ENCODE measurements around the gene MCTP1. TPM values are rescaled to one million over a fixed set of nuclear protein-coding genes. Genes with fewer than 3 reads are reported as not detected.

MCTP1 gene
- polyA plus RNA-seq, 3 donors = 34.4 to 72.9 (median 55.5) TPM

GRCh38 chr5:95162231-95162992 is 122.5 kb downstream of the MCTP1 start:
- intact Hi-C loops (cut with micrococcal nuclease) = no loop called here
- H3K4me2 ChIP-seq (replicated peaks; ENCODE audit: extremely low read depth, low read length, poor library complexity, severe bottlenecking) = peak overlapping the region; percentile 51
- Mint-ChIP-seq H3K36me3 (no peaks in the 10 kb centered on the region), H3K27me3 (ENCODE audit: low read depth in 3 of 3) (no peaks in the 10 kb centered on the region), H3K27ac (peak overlapping the region in 5 of 7 donors; percentile 43 to 82 (median 73)), H3K4me1 (peaks cover 11% of the 10 kb centered on the region), H3K9me3 (peaks cover 0 to 8% (median 0%) of the 10 kb centered on the region in 7 donors), H3K4me3 (peak overlapping the region in 1 of 2 donors; percentile 48)
- H3K36me3 ChIP-seq (replicated peaks in 1 of 2; ENCODE audit: control insufficient read depth in 1 of 2, insufficient read depth in 2 of 2, low read length in 2 of 2) = no peaks in the 10 kb centered on the region
- peak overlapping the region in 1 of 2 donors; percentile 63 for H3K27ac ChIP-seq (ENCODE audit: low read depth in 1 of 2, low read length in 2 of 2)
- H4K20me1 ChIP-seq (ENCODE audit: insufficient read depth, low read length) = no peaks in the 10 kb centered on the region
- peaks cover 8 to 9% of the 10 kb centered on the region in 2 donors for H3K4me1 ChIP-seq (ENCODE audit: control insufficient read depth in 1 of 2, insufficient read depth in 2 of 2, low read length in 2 of 2)
- H3K9me3 ChIP-seq (replicated peaks in 1 of 2; ENCODE audit: control insufficient read depth in 1 of 2, insufficient read depth in 1 of 2, low read length in 2 of 2) = no peaks in the 10 kb centered on the region
- H2AFZ ChIP-seq (ENCODE audit: insufficient read depth, low read depth, low read length, poor library complexity, severe bottlenecking) = peak overlapping the region; percentile 58
- peak overlapping the region in 1 of 3 experiments; percentile 22 for H3K4me3 ChIP-seq (replicated peaks in 1 of 3; ENCODE audit: low read depth in 2 of 3, low read length in 3 of 3)
- TF ChIP-seq CTCF (IDR thresholded peaks at IDR 0.05) = no peak
- no peaks in the 10 kb centered on the region for H3K79me2 ChIP-seq (ENCODE audit: insufficient read depth, low read length)
- no peaks in the 10 kb centered on the region for H3K27me3 ChIP-seq (ENCODE audit: control insufficient read depth in 2 of 2, insufficient read depth in 2 of 2, low read length in 2 of 2)
- no peak overlapping the region for H3K9ac ChIP-seq (ENCODE audit: insufficient read depth, low read length, poor library complexity, severe bottlenecking)
- peak in 2 of 3 donors; percentile 3 to 34 for DNase-seq

- peaks cover 11% of the 10 kb centered on the region for H3K4me1 Mint-ChIP-seq
- H3K9ac ChIP-seq (ENCODE audit: insufficient read depth, low read length, poor library complexity, severe bottlenecking) = no peak overlapping the region
- no peaks in the 10 kb centered on the region for H3K9me3 Mint-ChIP-seq
- no peaks in the 10 kb centered on the region for H3K9me3 ChIP-seq (replicated peaks in 1 of 2; ENCODE audit: control insufficient read depth in 1 of 2, insufficient read depth in 1 of 2, low read length in 2 of 2)
- H3K4me3 Mint-ChIP-seq = no peak overlapping the region
- no peak overlapping the region for H3K4me2 ChIP-seq (replicated peaks; ENCODE audit: extremely low read depth, low read length, poor library complexity, severe bottlenecking)
- no peaks in the 10 kb centered on the region for H3K36me3 ChIP-seq (replicated peaks in 1 of 2; ENCODE audit: control insufficient read depth in 1 of 2, insufficient read depth in 2 of 2, low read length in 2 of 2)
- H3K27ac Mint-ChIP-seq = no peak overlapping the region
- H3K4me1 ChIP-seq (ENCODE audit: control insufficient read depth in 1 of 2, insufficient read depth in 2 of 2, low read length in 2 of 2) = peaks cover 8 to 9% of the 10 kb centered on the region in 2 donors
- H3K36me3 Mint-ChIP-seq = no peaks in the 10 kb centered on the region
- no peaks in the 10 kb centered on the region for H3K27me3 Mint-ChIP-seq (ENCODE audit: low read depth in 3 of 3)
- no peak overlapping the region for H2AFZ ChIP-seq (ENCODE audit: insufficient read depth, low read depth, low read length, poor library complexity, severe bottlenecking)
- H3K27me3 ChIP-seq (ENCODE audit: control insufficient read depth in 2 of 2, insufficient read depth in 2 of 2, low read length in 2 of 2) = no peaks in the 10 kb centered on the region
- H3K4me3 ChIP-seq (replicated peaks in 1 of 3; ENCODE audit: low read depth in 2 of 3, low read length in 3 of 3) = no peak overlapping the region
- H4K20me1 ChIP-seq (ENCODE audit: insufficient read depth, low read length) = no peaks in the 10 kb centered on the region
- no peak for DNase-seq
- 93% methylated on average over 1 of the region's 1 CpG for WGBS (ENCODE audit: insufficient coverage)
- H3K79me2 ChIP-seq (ENCODE audit: insufficient read depth, low read length) = no peaks in the 10 kb centered on the region
- no peak overlapping the region for H3K27ac ChIP-seq (ENCODE audit: low read depth in 1 of 2, low read length in 2 of 2)
- no peak for TF ChIP-seq CTCF (IDR thresholded peaks at IDR 0.05)
- intact Hi-C loops (cut with micrococcal nuclease) = no loop called here
Measured at GRCh38 chr5:95159603-95160002, 125.3 kb downstream of the MCTP1 start.
